NT2/D1 (cell line): ENCODE measurements around the gene HERC6.

Experiments used
- SUZ12 ChIP-seq: IDR thresholded peaks from 2 replicates; pipeline ENCODE4 v1.6.1; 2011; ENCODE audit not compliant: insufficient read length, insufficient read depth; ENCODE audit errors: extremely low read depth
- YY1 ChIP-seq: IDR thresholded peaks from 2 replicates; pipeline ENCODE4 v1.6.1; 2011; ENCODE audit not compliant: insufficient read length, insufficient read depth
- ZNF274 ChIP-seq: IDR thresholded peaks from 2 replicates; pipeline ENCODE4 v1.6.1; 2011; ENCODE audit warnings: mild to moderate bottlenecking, low read depth, low read length

GRCh38 chr4:88390128-88390527, 11.5 kb downstream of the HERC6 start:
- TF ChIP-seq YY1 (no peak), ZNF274 (no peak), SUZ12 (no peak)
